HG03139 (cell line): ENCODE results near the gene DAPK1.
A peak's percentile ranks its signal among the peaks of the same experiment; 100 is the strongest.

ENCODE experiments used
- ATAC-seq: cut with Tn5 transposase; IDR thresholded peaks from one replicate; pipeline ENCODE4 v1.9.1; 2021; ENCODE audit not compliant: unreplicated experiment

DAPK1 gene

DNA sequence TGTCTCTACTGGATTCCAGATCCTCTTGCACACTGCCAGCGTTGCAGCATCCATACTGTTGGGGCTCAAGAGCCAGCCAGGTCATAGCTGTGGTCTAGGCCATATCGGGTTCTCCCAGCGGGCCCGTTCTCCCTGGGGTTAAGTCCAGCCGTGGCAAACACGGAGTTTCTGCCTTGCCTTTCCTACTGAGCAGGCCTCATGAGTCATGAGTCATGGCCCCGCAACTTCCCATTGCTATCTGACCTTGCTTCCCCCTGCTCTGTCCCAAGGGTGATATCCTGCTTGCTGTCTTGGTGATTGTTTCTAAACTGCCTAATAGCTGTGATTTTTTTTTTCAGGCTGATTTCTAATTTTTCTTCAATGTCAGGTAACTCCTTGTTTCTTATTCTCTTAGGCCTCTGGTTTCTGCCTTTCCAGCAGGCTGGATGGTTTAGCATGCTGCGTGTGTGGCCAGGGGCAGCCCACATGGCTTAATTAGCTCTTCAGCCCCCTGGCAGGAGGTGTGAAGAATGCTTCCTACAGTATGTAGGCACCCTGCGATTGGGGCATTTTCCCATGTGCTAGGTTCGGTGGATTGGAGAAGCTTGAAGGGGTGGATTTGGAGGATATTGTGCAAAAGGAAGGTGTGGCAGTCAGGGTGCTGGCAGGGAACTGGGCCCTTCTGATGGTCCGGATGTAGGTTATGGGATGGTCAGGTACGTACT lies 18.7 kb downstream of the DAPK1 start:
- ATAC-seq = no peak

DNA sequence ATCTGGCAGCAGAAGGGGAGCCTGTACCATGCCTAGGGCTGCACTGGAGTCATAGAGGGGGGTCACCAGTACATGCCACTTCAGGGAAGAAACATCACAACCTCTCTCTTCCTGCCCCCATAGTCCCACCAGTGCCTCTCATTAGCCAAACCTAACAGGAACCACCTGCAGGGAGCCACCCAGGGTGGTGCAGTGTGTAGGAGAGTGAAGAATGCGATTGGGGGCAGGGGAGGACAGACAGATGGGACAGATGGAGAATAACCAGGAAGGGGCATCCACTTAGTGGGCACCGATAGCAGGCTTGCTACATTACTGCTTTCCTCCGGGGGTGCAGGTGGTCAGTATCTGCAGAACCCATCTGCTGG lies 19.2 kb downstream of the DAPK1 start:
- no peak for ATAC-seq

DNA sequence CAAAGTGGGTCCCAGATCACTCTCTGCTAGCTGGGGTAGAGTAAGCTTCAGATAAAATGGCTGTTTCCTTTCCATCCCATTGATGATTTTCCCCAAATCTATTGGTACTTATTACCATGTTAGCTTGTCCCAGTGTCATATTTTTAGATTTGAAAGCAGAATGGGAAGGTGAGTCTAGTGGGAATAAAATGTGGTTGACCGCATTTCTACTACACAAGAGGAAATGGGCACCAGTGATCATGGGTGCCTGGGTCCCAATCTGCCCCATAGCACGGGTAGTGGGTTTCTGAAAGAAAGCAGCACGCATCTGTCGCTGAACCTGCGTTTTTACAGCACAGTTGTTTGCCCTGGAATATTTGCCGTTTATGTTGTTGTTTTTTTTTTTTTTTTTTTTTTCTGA lies 20.1 kb downstream of the DAPK1 start:
- no peak for ATAC-seq

DNA sequence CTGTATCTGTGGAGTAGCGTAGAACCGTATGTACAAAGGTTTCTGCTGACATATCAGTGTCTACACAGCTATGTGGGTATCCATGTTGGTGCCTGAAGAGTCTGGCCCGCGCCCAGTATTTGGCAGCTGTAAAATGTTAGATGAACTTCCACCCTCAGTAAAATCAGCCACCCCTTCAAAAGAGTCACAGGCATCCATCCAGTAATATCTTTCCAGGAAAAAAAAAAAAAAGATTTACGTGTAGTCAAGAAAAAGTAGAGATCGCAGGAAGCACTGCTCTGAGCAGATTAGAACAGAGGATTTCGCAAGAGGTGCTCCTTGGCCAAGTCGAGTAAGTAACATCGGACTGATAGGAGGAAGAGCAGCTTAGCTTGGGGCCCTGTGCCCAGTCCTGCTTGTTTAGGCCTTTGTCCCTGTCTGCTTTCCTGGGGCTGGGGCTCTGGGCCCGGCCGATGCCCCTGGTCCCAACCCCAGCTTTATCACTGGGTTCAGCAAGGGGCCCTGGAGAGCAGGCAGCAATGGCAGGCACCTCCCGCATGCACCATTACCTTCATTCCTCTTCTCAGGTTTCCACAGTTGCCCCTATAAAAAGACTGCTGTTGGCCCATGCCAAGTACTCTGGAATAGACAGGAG lies 21.2 kb downstream of the DAPK1 start:
- no peak for ATAC-seq

DNA sequence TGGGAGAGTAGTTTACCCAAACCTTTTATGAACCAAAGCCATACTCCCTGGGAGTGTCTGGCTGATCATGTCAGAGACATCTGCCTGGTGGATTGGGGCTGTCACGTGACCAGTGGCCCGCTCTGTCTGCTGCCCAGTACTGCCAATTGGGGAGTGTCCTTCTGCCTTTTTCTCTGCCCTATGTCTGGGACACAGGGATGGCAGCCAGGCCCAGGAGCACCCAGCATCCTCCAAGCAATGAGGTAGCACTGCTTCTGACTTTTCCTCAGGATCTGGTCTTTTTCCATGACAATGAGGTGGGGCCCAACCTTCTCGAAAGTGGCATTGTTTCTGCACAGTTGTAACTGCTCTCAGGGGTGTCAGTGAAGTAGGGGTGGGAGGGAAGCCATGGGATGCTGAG lies 21.8 kb downstream of the DAPK1 start:
- ATAC-seq = no peak

DNA sequence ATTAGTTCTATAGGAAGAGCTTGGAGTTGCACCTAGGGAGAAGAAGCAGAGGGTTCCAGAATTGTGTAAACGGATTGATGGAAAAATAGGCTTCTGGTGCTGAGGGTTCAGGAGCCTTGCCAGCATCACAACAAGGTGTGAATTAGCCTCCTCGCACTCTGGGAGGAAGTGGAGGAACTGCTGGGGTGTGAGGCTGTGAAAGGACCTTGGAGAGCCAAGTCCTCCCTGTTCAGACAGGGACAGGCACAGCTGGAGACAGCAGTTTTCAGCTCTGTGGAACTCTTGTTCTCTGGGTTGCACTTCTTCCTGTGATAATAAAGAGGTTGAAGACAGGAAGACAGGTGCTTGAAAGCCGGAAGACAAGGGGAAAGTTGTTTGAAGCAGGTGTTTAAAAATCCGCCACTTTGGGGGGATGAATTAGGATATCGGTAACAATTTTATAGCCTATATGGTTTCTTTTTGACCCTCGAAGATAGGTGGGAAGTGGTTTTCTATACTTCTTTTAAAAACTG lies 22.6 kb downstream of the DAPK1 start:
- ATAC-seq = no peak

DNA sequence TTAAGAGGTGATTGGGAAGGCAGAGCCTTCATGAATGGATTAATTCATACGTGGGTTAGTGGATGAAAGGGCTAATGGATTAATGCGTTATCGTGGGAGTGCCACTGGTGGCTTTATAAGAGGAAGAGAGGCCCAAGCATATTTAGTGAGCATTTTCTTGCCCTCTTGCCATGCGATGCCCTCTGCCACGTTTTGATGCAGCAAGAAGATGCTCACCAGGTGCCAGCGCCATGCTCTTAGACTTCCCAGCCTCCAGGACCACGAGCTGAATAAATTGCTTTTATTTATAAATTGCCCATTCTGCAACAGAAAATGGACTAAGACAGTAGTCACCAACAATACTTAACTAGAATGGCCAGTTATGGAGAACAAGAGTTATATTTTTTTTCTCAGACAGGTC lies 24.2 kb downstream of the DAPK1 start:
- ATAC-seq = no peak

DNA sequence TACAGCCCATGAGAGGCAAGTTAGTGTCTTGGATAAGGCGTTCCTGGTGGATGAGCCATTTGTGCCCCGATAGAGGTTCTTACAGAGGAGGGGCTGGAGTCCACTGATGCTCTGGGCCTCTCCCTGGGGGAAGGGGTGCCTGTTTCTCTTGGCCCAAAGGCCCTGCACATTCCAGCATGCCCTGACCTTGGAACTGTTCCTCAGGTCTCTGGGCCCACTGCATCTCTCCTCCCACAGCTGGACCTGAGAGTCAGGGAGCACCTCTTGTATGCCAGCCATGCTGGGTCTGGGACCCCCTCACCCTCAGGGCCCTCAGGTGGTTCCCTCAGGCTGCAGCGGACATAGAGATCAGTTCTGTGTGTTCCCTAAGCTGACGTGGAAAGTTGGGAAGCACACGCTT lies 26.4 kb downstream of the DAPK1 start:
- ATAC-seq = no peak

DNA sequence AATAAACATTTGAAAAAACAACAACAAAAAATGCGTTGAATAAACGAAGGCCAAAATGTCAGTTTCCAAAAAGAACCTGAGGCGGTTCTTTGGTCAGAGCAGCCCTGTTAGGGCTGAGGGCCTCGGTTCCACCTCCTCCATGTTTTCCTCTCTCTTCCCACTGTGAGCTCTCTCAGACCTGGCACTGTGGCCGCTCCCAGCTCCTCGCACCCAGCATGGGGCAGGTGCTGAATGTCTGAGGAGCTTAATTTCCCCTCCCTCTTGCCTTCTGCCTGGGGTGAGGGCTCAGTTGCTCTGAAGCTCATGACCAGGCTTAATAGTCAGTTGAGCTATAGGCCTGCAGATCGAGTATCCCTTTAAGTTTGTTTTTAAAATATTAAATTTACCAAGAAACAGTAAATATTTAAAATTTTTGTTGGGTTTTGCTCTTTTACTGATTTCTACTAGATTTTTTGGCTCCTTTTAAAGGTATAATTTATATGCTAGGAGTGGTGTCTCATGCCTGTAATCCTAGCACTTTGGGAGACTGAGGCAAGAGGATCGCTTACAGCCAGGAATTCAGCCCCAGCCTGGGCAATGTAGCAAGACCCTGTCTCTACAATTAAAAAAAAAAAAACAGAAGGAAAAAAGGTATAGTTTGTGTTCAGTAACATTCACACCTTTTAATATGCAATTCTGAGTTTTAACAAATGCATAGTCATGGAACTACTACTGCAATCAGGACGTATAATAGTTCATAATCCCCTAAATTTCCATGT lies 28.1 kb downstream of the DAPK1 start:
- ATAC-seq = no peak

DNA sequence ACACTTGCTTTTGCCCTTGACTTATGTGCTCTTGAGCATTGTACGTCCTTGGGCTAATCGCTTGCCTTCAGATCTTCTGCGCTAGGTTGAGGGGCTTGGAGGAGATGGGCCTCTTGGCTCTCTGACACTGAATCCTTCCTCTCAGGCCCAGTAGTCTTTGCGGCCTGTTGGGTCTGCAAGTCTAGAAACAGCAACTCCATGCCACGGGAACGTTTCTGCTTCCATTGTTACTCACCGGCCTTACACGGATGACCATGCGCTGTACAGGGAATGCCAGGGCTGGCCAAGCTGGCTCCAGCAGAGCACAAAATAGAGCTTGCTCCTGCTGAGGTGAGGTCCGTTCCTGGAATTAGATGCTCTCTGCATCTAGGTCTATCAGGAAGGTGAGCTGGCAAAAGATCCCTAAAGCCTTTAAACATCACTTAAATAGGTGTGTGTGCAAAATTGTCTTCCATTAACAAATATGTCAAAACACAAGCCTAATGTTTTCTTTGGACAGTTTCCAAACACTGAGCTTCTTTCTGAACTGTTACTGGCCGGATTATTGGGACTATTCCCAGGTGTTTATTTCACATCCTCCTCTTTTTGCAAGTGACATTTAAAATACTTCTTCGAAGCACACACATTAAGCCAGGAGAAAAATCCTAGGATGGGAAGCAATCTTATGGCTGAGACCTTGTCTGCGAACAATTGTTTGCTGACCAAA lies 29.7 kb downstream of the DAPK1 start:
- ATAC-seq = no peak

DNA sequence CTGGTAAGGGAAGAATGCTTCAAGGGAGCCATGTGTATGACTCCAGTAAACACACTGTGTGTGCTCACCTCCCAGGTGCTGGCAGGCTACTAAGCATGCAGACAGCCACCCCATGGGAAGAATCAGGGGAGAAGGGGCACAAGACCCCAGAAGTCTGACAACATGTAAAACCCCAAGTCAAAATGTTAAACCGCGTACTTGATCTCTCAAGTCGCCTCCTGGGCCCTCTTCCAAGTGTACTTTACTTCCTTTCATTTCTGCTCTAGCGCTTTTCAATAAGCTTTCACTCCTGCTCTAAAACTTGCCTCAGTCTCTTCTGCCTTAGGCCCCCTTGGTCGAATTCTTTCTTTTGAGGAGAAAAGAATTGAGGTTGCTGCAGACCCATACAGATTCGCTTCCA lies 31.3 kb downstream of the DAPK1 start:
- ATAC-seq = no peak

DNA sequence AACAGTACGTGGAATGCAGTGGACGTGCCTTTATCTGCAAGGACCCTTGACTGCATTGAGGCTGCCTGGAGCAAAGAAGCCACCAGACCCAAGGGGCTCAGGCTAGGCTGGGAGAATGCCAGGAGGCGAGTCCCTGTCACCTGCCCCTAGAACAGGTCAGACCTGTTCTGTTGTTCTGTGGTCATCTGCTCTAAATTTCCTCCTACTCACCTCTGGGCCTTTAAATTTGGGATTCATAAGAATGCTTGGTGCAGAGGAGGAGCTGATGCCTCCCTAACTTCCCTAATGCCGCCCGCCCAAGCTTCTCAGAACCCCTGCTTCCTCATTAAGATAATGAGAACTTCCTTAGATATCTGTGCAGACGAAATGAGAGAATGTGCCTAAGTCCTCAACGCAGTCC lies 32.0 kb downstream of the DAPK1 start:
- ATAC-seq = no peak

DNA sequence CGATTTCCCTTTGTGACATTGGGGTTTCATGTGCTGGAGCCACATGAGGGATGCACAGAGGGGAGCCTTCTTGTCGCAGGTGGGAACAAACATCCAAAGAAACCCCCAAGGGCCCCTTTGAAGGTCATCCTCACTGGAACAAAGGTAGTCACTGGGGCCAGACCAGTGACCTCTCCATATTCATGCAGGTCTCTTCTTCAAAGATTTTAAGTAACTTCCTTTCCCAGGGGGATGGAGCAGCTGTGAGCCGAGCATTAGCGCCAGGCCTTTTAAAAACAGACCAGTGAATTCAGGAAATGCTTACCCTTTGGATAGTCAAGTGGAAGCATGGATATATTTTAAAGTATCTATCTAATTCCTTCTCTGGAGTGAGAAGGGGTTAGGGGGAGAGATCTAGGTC lies 33.0 kb downstream of the DAPK1 start:
- ATAC-seq = no peak

DNA sequence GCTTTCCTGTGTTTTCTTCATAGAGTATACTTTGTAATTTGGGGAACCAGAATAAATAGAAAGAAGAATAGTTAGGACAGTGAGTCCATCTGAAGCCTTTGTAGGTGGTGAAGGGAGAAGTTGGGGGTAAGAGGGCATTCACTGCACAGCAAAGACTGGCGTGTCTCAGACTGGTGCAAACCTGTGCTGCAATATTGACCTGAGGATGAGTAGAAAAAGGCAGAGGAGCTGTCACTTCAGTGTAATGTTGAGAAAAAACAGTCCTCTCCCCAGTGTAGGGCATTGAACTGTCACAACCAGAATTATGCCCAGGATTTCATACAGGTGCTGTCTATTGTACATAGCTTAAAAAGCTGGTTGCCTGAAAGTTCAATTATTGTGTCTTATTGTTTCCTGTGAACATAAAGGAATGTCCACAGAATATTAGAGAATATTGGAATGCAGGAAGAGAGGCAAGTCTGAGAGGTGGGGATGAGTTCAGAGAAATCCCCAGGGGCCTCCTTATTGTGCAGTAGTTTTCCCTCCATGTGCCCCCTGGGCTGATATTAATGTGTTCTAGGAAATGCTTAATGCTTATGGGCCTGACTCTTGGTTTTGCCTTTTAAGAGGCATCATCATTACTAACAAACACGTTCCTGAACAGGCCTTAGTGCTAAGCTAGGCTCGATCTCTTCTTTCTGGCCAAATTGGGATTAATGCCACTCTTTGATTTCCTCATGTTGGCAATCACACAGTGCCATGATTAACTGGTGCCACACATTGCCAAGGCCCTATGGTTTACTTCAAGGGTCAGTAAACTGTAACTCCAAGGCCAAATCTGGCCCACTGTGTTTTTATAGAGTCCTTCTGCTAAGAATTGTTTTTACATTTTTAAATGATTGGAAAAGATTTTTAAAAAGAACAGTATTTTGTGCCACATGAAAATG lies 34.0 kb downstream of the DAPK1 start:
- ATAC-seq = no peak

DNA sequence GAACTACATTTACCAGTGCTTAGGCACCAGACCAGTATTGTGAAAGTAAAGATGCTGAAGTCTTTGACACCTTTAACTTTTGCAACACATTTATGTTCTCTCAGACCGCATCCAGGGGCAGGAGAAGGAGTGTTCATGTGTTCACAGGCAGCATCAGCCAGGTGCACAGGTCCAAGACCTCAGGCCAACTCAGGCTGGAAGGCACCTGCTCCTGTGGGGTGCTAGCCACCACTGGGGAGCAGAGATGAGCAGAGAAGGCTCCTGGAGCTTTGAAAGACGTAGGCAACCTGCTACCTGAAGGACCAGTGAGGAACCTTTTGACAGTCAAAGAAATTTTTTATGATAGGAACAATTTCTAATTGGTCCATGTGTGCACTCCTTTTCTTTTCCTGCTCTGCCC lies 35.6 kb downstream of the DAPK1 start:
- no peak for ATAC-seq

DNA sequence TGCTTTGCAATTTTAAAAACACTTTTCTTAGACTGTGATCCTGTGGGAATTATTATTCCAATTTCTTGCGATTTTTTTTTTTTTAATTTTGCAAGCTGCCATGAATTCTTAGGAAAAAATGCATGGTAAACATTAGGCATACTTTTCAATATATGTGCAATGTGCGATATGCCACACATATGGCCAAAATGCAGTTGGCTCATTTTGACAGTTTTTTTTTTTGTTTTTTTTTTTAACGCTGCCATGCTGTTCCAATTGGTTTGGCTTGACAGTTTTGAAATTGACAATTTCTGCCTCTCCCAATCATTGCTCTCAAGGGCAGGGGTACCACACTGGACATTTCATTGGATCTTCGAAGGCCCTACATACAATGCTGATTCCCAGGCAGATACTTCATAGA lies 36.4 kb downstream of the DAPK1 start:
- ATAC-seq = no peak

DNA sequence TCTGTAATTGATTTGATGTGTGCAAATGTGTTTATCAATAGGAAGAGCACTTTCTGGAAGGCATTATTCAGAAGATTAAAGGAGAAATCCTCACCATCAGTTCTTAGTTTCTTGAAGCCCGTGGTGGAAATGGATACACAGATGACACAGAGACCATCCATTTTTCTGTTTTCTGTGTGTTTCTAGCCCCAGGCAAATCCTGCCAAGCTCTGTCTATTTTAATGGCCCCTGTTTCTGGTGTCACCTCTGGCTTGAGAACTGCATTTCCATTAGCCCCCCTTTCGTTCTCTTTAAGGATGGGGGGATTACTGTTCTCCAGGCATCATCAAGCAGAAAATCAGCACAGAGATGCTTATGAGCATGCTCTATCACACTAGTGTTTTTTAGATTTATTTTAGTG lies 37.3 kb downstream of the DAPK1 start:
- ATAC-seq = no peak

DNA sequence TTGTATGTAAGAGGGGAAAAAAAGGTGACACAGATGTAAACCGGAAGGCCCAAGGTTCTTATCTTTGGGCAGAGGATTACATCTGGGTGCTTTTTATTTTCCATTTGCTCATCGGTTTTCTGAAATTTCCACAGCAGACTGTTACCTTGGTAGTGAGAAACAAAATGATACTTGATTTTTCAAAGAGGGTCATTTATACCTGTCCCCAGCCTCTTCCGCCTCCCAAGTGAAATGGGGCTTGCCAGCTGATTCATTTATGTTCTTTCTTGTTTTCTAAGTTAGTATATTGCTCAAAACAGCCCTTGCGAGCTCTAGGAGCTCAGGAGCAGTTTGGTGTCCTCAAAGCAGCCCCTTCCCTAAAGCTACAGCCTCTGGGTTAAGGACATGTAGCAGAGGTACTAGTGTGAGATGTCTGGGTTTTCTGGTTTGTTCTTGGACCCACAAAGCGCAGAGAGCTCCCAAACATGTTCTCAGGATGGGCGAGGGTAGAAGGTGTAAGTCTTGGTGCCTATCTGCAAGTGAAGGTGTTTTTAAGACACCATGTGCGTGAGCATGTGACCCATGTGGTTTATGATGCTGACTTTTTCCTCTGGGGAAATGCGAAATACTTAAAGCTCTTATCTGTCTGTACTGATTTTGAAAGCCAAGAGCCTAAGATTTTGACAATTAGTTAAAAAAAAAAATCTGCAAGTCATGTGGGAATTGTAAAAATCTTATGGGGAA lies 38.3 kb downstream of the DAPK1 start:
- peak; percentile 49 for ATAC-seq

DNA sequence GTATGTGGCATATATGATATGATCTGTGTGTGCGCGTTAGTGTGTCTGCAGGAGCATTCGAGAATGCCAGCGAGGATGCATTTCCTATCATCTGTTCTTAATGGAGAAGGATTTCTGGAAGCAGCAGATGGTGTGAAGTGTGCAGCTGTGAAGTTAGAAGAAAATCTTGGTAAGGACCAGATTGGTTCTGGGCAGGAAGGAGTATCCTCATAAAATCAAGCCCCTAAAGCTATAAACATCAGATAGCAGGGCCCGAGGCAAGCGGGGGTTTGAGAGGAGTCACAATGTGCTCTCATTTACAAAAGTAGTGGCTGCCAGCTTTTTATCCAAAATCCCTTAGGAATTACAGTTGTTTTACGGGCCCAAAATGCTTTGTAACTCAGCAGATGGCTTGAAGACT lies 40.0 kb downstream of the DAPK1 start:
- ATAC-seq = no peak
